GM18867 (cell line): ENCODE measurements around the gene SCNN1G.

ENCODE experiments used
- ATAC-seq: cut with Tn5 transposase; IDR thresholded peaks from one replicate; pipeline ENCODE4 v1.9.1; 2021; ENCODE audit warnings: mild to moderate bottlenecking, moderate library complexity; ENCODE audit not compliant: unreplicated experiment

SCNN1G gene

DNA sequence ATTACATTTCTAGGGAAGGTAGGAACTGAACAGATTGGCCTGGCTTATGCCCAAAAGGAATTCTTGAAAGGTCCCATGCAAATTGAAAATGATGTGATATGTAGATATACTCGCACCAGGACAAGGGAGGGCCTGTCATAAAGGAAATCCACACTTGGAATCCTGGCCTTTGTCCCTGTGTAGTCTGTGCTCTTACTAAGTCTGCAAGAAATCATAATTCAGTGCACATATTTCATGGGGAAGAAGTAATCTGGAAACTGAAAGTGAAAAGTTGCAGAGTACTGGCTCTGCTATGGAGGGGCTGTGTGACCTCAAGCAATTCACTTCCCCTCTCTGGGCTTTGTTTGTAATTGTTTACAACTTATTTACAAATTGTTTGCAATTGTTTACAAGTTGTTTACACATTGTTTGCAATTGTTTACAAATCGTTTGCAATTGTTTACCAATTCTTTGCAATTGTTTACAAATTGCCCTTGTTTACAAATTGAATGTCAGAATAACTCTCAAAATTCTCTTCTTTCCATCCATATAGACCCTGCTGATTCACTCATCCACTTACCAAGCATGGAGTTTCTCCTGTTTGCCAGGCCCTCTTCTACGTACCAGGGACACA is 12.9 kb downstream of the SCNN1G start:
- ATAC-seq: no peak

GRCh38 chr16:23196539-23196938 is 14.0 kb downstream of the SCNN1G start:
- no peak for ATAC-seq

GRCh38 chr16:23202166-23202565 is 19.6 kb downstream of the SCNN1G start:
- ATAC-seq: no peak

GRCh38 chr16:23206986-23207385 is 24.4 kb downstream of the SCNN1G start:
- no peak for ATAC-seq

DNA sequence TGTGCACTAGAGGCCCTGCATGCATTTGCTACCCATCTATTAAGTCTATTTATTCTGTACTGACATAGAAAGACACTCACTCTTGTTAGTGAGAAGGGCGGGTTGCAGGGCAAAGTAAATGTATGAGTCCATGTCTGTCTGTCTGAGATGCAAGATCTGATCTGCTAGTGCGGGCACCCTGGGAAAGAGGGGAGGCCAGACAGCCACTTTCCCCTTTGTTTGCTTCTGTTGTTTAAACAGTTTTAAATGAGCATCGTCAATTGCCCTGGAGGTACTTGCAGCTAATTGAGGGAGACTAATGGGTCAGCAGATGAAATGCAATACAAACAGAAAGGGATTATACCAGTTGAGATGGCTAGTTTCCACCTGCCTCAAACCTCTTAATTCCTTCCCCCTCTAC is 24.9 kb downstream of the SCNN1G start:
- no peak for ATAC-seq

GRCh38 chr16:23209606-23210005 is 27.1 kb downstream of the SCNN1G start:
- ATAC-seq: no peak

DNA sequence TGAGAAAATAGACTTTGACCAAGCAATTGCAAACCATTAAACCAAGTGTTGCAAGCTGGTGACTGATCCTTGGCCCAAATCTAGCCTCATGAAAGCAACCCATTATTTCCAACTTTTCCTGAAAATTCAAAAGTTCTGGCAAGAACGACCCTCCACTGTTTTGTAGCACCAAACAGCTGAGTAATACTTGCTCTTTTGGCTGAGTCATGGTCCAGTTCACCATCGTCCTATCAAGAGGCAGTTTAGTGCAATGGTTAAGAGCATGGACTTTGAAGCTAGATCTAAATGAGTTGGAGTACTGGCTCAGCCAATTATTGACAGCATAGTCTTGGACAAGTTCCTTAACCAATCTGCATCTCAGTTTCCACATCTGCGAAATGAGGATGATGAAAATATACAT is 31.3 kb downstream of the SCNN1G start:
- no peak for ATAC-seq

- ATAC-seq: no peak
These were observed 32.3 kb downstream of the SCNN1G start for GRCh38 chr16:23214796-23215195.

DNA sequence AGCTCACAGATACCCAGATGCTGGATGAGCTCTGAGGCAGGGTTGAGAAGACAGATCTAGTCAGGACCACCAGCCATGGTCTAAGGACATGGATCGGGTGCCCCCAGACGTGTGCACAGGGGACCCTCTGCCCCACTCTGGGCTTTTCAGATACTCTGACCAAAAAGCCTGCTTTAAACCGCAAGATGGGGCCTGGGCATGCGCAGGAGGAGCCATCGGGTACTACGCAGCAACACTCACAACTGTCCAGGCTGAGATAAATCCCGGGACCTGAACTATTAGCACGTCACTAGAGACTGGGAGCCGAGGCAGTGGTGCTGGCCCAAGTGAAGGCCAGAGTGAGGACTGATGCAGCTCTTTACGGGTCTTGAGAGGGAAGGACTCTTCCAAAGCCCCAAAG is 32.9 kb downstream of the SCNN1G start:
- ATAC-seq: no peak

GRCh38 chr16:23216658-23217246 is 34.2 kb downstream of the SCNN1G start:
- no peak for ATAC-seq

DNA sequence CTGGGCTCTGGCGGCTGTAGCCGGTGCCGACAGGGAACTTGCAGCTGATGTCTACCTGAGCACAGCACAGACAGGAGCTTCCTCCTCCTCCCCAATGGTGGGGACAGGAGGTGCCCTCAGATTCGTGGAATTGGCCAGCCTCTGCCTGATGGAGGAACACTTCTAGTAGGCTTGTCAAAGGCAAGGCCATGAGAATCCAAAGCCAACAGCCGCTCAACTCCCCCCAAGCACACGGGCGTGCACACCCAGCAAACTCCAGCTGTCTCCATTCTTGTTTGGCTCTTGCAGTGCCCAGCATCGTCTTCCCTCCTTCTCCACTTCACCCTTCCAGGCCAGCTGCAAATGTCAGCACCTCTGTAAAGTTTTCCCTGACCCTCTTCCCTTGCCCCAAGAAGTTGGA is 35.1 kb downstream of the SCNN1G start:
- ATAC-seq: no peak

DNA sequence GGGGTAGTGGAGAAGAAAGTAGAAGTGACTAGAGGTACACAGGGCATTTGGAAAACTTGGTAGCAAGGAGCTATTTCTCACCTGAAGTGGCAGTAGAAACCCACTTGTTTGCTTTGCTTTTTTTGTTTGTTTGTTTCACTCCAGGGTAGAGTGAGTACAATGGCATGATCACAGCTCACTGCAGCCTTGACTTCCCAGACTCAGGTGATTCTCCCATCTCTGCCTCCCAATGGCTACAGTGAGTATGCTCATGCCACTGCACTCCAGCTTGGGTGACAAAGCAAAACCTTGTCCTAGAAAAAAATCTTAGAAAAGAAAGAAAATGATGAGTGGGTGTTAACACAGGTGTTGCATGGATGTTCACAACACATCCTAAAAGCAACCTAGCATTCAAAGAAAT is 40.4 kb downstream of the SCNN1G start:
- ATAC-seq: no peak

DNA sequence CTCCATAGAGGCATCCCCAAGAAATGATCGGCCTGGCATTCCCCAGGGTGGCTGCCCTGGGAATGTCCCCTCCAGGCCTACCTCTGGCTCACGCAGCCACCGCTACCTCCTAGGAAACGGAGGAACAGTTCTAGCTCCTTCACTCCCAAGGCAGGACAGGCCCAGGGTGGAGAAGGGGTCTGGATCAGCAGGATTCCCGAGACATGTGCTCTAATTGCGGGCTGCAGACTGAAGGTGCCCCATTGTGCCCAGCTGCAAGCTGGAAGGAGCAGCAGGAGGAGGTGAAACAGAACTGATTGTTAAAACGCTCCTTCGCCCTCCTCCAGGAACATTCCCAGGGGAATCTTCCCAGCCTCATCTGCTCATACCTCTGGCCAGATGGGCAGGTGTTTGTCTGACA is 40.8 kb downstream of the SCNN1G start:
- no peak for ATAC-seq

- ATAC-seq: no peak
These were observed 42.6 kb downstream of the SCNN1G start for GRCh38 chr16:23225109-23225508.

GRCh38 chr16:23225634-23226033 is 43.1 kb downstream of the SCNN1G start:
- ATAC-seq: no peak

DNA sequence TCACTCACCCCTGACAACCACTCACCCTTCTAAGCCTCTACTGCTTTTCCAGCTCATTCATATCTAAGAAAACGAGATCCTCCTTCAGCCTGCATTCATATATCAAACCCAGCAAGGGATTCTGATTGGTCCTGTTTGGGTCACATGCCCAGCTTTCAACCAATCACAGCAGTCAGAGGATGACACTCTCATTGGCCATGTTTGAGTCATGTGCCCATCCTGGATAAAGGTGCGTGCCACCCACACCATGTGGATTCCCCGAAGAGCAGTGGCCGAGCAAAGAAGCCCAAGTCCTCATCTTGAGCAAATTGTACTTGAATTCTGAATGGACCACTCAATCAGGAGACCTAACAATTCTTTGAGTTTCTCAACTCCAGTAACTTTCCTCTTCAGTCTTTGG is 45.0 kb downstream of the SCNN1G start:
- no peak for ATAC-seq

DNA sequence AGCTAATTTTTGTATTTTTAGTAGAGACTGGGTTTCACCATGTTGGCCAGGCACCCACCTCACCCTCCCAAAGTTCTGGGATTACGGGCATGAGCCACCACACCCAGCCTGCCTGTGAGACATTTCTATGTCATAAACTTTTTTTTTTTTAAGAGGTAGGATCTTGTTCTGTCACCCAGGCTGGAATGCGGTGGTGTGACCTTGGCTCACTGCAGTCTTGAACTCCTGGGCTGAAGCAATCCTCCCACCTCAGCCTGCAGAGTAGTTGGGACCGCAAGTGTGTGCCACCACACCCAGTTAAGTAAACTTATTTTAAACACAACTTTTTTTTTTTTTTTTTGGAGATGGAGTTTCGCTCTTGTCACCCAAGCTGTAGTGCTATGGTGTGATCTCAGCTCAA is 47.2 kb downstream of the SCNN1G start:
- ATAC-seq: no peak

DNA sequence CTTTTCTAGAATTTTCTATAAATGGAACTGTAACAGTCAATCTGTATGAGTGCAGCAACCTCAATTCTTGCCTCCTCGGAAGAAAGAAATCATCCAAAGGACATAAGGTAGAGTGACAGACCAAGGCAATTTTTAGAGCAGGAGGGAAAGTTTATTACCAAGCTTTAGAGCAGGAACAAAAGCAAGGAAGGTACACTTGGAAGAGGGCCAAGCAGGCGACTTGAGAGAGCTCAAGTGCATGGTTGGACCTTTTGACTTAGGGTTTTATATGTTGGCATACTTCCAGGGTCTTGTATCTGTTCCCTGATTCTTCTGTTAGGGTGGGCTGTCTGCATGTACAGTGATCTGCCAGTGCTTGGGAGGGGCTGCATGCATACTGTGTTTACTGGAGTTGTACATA is 50.3 kb downstream of the SCNN1G start:
- no peak for ATAC-seq

DNA sequence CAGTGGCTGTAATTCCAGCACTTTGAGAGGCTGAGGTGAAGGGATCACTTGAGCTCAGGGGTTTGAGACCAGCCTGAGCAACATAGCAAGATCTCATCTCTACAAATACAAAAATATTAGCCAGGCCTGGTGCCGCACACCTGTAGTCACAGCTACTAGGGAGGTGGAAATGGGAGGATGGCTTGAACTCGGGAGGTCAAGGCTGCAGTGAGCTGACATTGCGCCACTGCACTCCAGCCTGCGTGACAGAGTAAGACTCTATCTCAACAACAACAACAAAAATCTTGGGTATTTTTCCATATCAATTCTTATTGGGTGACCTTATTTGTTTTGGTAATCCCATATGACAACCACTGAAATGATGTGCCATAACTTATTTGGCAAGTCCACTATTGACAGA is 52.6 kb downstream of the SCNN1G start:
- no peak for ATAC-seq

- no peak for ATAC-seq
These were observed 54.4 kb downstream of the SCNN1G start for GRCh38 chr16:23236983-23237382.

GRCh38 chr16:23240994-23241393 is 58.4 kb downstream of the SCNN1G start:
- ATAC-seq: no peak

GRCh38 chr16:23244122-23244521 is 61.6 kb downstream of the SCNN1G start:
- ATAC-seq: no peak

DNA sequence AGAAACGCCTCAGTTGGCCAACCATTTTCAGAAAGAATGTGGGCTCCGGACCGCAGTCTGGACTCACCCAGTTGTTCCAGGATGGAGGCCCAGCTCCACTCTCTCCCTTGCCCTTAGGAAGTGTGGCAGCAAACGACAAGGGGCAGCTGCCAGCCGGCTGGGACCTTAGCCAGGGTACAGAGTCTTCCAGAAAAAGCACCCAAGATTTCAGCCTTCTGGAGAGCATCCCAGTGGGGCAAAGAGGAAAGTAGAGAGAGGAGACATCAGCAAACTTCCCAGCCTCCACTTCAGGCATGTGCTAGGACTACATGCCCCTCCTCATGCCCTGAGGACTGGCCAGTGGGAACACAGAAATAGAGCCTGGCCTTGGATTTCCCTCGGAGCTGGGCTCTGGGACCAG is 62.7 kb downstream of the SCNN1G start:
- no peak for ATAC-seq
